Erythroblast (primary cell): Measurements from ENCODE around the gene SRBD1.

Experiments
- GATA1 ChIP-seq: IDR thresholded peaks from 2 replicates; pipeline ENCODE4 v1.6.1; 2011; ENCODE audit warnings: low read depth, mild to moderate bottlenecking, control low read depth, low read length, moderate library complexity
- POLR2A ChIP-seq: IDR thresholded peaks from 2 replicates; pipeline ENCODE4 v1.6.1; 2011; ENCODE audit warnings: mild to moderate bottlenecking, low read length

- TF ChIP-seq POLR2A (no peak), GATA1 (no peak)
These were observed 168.1 kb downstream of the SRBD1 start for GRCh38 chr2:45443012-45443411.
